GM12878 (cell line): ENCODE results near the gene CADM3. TPM values are rescaled to one million over a fixed set of nuclear protein-coding genes. Genes with fewer than 3 reads are reported as not detected.

Experiments
- ATAC-seq: fragments of 200-7000 bp; cut with Tn5 transposase; 3 replicates; pipeline ENCODE4 v1.9.1; 2020; ENCODE audit warnings: mild to moderate bottlenecking, moderate library complexity
- BruUV-seq: library from RNA; stranded (reverse); fragments of 400-500 nt; replicated peaks from 2 replicates; lab custom pipeline; 2021; lab: Mats Ljungman, UMichigan
- CTCF ChIA-PET: fragments of 300-600 bp; sonication (Branson Sonifier 250); formaldehyde crosslinking; extraction: SDS; loops from one replicate; lab custom pipeline; 2021; ENCODE audit warnings: inconsistent platforms; lab: Yijun Ruan, JAX
- POLR2A ChIA-PET: fragments of 350-600 bp; formaldehyde crosslinking; extraction: SDS; loops from one replicate; lab custom pipeline; 2021; ENCODE audit warnings: inconsistent platforms; lab: Charles Lee
- RAD21 ChIA-PET: fragments of 300-600 bp; sonication (Branson Sonifier 250); formaldehyde crosslinking; loops from one replicate; lab custom pipeline; 2023; ENCODE audit warnings: antibody characterized with exemption; ENCODE audit not compliant: unreplicated experiment; lab: Charles Lee
- SMC1A ChIA-PET: fragments of 300-600 bp; sonication (Branson Sonifier 250); formaldehyde crosslinking; loops from one replicate; lab custom pipeline; 2023; ENCODE audit not compliant: unreplicated experiment, uncharacterized antibody; lab: Charles Lee
- DNase-seq: peaks from one replicate; pipeline ENCODE4 v3.0.0-alpha.2; 2011; ENCODE audit warnings: low read depth, low spot score
- FAIRE-seq: peaks from 3 replicates; lab custom pipeline; 2011; peaks lifted over from hg19 to GRCh38; lab: Jason Lieb, UNC
- H2AFZ ChIP-seq: 2 replicates; pipeline ENCODE4 v1.6.0; 2011; ENCODE audit warnings: low read depth, low read length, control low read depth; ENCODE audit not compliant: control insufficient read depth
- H3K27ac ChIP-seq: 2 replicates; pipeline ENCODE4 v1.5.1; 2011; ENCODE audit warnings: control low read depth; ENCODE audit not compliant: control insufficient read depth, insufficient read depth
- H3K27me3 ChIP-seq, 2 experiments: replicated peaks in 1 of 2; 2 replicates each; pipeline versions ENCODE4 v1.6.0 to v1.6.1; 2011; ENCODE audit warnings: low read length in 1 of 2; ENCODE audit not compliant: control insufficient read depth in 2 of 2, insufficient read depth in 2 of 2
- H3K36me3 ChIP-seq, 2 experiments: 2 replicates each; pipeline ENCODE4 v1.5.1; 2011; ENCODE audit warnings: low read length in 1 of 2; ENCODE audit not compliant: control insufficient read depth in 2 of 2, insufficient read depth in 2 of 2
- H3K4me1 ChIP-seq: 2 replicates; pipeline ENCODE4 v1.6.1; 2011; ENCODE audit warnings: mild to moderate bottlenecking, low read length, moderate library complexity, mixed read lengths; ENCODE audit not compliant: control insufficient read depth, insufficient read depth
- H3K4me2 ChIP-seq: 2 replicates; pipeline ENCODE4 v1.6.0; 2011; ENCODE audit warnings: control low read depth; ENCODE audit not compliant: control insufficient read depth, insufficient read depth
- H3K4me3 ChIP-seq: fragments of 200-600 bp; sonication (generic); 2 replicates; pipeline ENCODE4 v1.5.1; 2016
- H3K79me2 ChIP-seq: 2 replicates; pipeline ENCODE4 v1.6.0; 2011; ENCODE audit warnings: low read length; ENCODE audit not compliant: control insufficient read depth, insufficient read depth
- H3K9ac ChIP-seq: 2 replicates; pipeline ENCODE4 v1.8.0; 2011; ENCODE audit warnings: low read length, control low read depth, mixed read lengths; ENCODE audit not compliant: control insufficient read depth, insufficient read depth
- H3K9me3 ChIP-seq: replicated peaks from 3 replicates; pipeline ENCODE4 v1.5.1; 2011; ENCODE audit warnings: mild to moderate bottlenecking, low read length; ENCODE audit not compliant: control insufficient read depth, insufficient read depth
- H4K20me1 ChIP-seq: 2 replicates; pipeline ENCODE4 v1.6.0; 2011; ENCODE audit not compliant: control insufficient read depth, insufficient read depth
- BHLHE40 ChIP-seq, 2 experiments: fragments of 450-650 bp in 1 of 2; IDR thresholded peaks; 2 replicates each; pipeline ENCODE4 v1.6.1; 2011 to 2017; ENCODE audit warnings: low read depth in 2 of 2, borderline replicate concordance in 1 of 2, improper control_type of control experiment in 1 of 2, low read length in 1 of 2, mild to moderate bottlenecking in 1 of 2
- BMI1 ChIP-seq: fragments of 450-650 bp; IDR thresholded peaks from 2 replicates; pipeline ENCODE4 v1.6.1; 2016; ENCODE audit warnings: mild to moderate bottlenecking, moderate library complexity, borderline replicate concordance
- ESRRA ChIP-seq: IDR thresholded peaks from 2 replicates; pipeline ENCODE4 v1.6.1; 2012; ENCODE audit warnings: mild to moderate bottlenecking, low read length, improper control_type of control experiment
- EZH2 ChIP-seq: IDR thresholded peaks from 2 replicates; pipeline ENCODE4 v1.6.1; 2012; ENCODE audit warnings: low read depth, mild to moderate bottlenecking, control low read depth, inconsistent platforms, low read length, borderline replicate concordance; ENCODE audit not compliant: control insufficient read depth
- FOXM1 ChIP-seq: IDR thresholded peaks from 2 replicates; pipeline ENCODE4 v1.6.1; 2012; ENCODE audit warnings: low read depth, mild to moderate bottlenecking, inconsistent platforms, low read length, moderate library complexity
- KAT2A ChIP-seq: conservative IDR thresholded peaks from 2 replicates; pipeline ENCODE4 v1.6.1; 2011; ENCODE audit warnings: low read depth, low read length; ENCODE audit not compliant: control insufficient read depth
- KLF5 ChIP-seq: fragments of 450-650 bp; IDR thresholded peaks from 2 replicates; pipeline ENCODE4 v1.6.1; 2014; ENCODE audit warnings: mild to moderate bottlenecking; ENCODE audit not compliant: partially characterized antibody
- MTA3 ChIP-seq: IDR thresholded peaks from 2 replicates; pipeline ENCODE4 v1.6.1; 2012; ENCODE audit warnings: low read length, inconsistent platforms, borderline replicate concordance
- NR2C1 ChIP-seq: fragments of 450-650 bp; IDR thresholded peaks from 2 replicates; pipeline ENCODE4 v1.6.1; 2017; ENCODE audit warnings: antibody characterized with exemption, mild to moderate bottlenecking, moderate library complexity
- NR2F1 ChIP-seq: fragments of 450-650 bp; conservative IDR thresholded peaks from 2 replicates; pipeline ENCODE4 v1.6.1; 2017; ENCODE audit warnings: mild to moderate bottlenecking
- SMC3 ChIP-seq: IDR thresholded peaks from 2 replicates; pipeline ENCODE4 v1.6.1; 2011; ENCODE audit warnings: low read length, improper control_type of control experiment, borderline replicate concordance
- WGBS: methylation state at CpG from one replicate; pipeline ENCODE4 v1.1.6; 2016; ENCODE audit warnings: low lambda C conversion rate; ENCODE audit not compliant: insufficient replicate concordance, insufficient coverage; ENCODE audit errors: missing lambda C conversion rate; 5-methylcytosine and 5-hydroxymethylcytosine counted together
- in situ Hi-C: fragments of 300-500 bp; cut with MboI; formaldehyde crosslinking; loops from 9 replicates; pipeline ENCODE4 v1.14.3; 2018; ENCODE audit warnings: mixed read lengths
- intact Hi-C: fragments of 100-400 bp; cut with micrococcal nuclease; formaldehyde crosslinking; loops from one replicate; pipeline ENCODE4 v1.14.2; 2022; ENCODE audit not compliant: unreplicated experiment
- polyA plus RNA-seq, 11 experiments: library from polyadenylated mRNA; depleted of rRNA in 4 of 11; unstranded in 6 of 11; stranded (reverse) in 5 of 11; fragments of >200 nt; fragmentation: Nextera tagmentation in 4 of 11; fragmentation: Illumina TruSeq in 1 of 11; extraction: Ambion mirVana in 4 of 11; extraction: Trizol in 1 of 11; gene quantifications; 1 replicate in 1 of 11; 2 replicates in 10 of 11; pipeline versions ENCODE4 v1.2.1 to v1.2.3, GENCODE V29; 2011 to 2016; ENCODE audit warnings: inconsistent platforms in 2 of 11, missing spikeins in 2 of 11, low read depth in 1 of 11
- total RNA-seq, 4 experiments: library from RNA; depleted of rRNA in 3 of 4; stranded (reverse); fragments of >200 nt in 3 of 4; fragmentation: Illumina TruSeq in 1 of 4; extraction: Trizol in 1 of 4; gene quantifications; 2 replicates each; pipeline versions ENCODE4 v1.2.1 to v1.2.3, GENCODE V29; 2013 to 2021
- TF ChIP-seq, protein P1 (sequence below): IDR thresholded peaks from 2 replicates; pipeline ENCODE4 v1.6.1; 2012; ENCODE audit warnings: low read depth, low read length, improper control_type of control experiment
- TF ChIP-seq, protein P2 (sequence below): IDR thresholded peaks from 2 replicates; pipeline ENCODE4 v1.6.1; 2011; ENCODE audit warnings: low read depth, low read length, improper control_type of control experiment, borderline replicate concordance
- TF ChIP-seq, protein P3 (sequence below): IDR thresholded peaks from 2 replicates; pipeline ENCODE4 v1.6.1; 2012; ENCODE audit warnings: mild to moderate bottlenecking, low read depth, low read length

CADM3 gene
- total and polyA plus RNA-seq, 10 of the 15 experiments (the other 5 are each of a cell fraction or from before 2014, with no cell fraction given): 0.04 to 0.37 TPM; not detected in 8

DNA sequence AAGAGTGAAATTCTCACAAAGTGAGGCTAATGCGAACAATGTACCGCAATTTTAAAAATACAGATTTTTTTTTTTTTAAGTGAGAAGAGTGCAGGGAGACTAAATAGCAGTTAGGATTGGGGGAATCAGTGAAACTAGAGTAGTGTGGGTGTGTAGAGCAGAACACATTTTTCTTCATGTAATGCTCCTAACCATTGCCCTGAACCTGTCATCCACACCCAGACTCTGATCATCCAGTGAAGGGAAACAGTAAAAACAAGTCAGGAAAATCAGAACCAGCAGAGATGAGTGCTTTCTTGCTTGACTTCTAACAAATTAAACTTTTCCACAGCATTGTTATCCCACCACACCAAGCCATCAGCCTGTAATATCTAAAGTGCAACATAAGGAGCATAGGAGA lies 9.1 kb downstream of the CADM3 start:
- Histone ChIP-seq H3K4me1 (no peaks in the 10 kb centered on the region), H3K36me3 (no peaks in the 10 kb centered on the region), H3K9me3 (no peaks in the 10 kb centered on the region), H3K79me2 (no peaks in the 10 kb centered on the region), H3K27me3 (no peaks in the 10 kb centered on the region; a peak in 1 of 4 replicates), H2AFZ (no peak overlapping the region), H3K27ac (no peak overlapping the region), H3K9ac (no peak overlapping the region), H3K4me2 (no peak overlapping the region), H4K20me1 (no peaks in the 10 kb centered on the region), H3K4me3 (no peak overlapping the region)
- 91% methylated on average over 2 of the region's 2 CpGs for WGBS
- intact Hi-C loops (no loop called here), in situ Hi-C loops (no loop called here)
- RAD21 ChIA-PET: no interaction called here
- no peak for FAIRE-seq
- POLR2A ChIA-PET: no interaction called here
- no TSS peak for BruUV-seq
- CTCF ChIA-PET: no interaction called here
- DNase-seq: no peak
- no peak for ATAC-seq
- no peak for TF ChIP-seq SMC3
- TF ChIP-seq, protein P1, sequence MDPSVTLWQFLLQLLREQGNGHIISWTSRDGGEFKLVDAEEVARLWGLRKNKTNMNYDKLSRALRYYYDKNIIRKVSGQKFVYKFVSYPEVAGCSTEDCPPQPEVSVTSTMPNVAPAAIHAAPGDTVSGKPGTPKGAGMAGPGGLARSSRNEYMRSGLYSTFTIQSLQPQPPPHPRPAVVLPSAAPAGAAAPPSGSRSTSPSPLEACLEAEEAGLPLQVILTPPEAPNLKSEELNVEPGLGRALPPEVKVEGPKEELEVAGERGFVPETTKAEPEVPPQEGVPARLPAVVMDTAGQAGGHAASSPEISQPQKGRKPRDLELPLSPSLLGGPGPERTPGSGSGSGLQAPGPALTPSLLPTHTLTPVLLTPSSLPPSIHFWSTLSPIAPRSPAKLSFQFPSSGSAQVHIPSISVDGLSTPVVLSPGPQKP: no peak
- TF ChIP-seq ESRRA: no peak
- no peak for TF ChIP-seq NR2F1
- TF ChIP-seq, protein P2, sequence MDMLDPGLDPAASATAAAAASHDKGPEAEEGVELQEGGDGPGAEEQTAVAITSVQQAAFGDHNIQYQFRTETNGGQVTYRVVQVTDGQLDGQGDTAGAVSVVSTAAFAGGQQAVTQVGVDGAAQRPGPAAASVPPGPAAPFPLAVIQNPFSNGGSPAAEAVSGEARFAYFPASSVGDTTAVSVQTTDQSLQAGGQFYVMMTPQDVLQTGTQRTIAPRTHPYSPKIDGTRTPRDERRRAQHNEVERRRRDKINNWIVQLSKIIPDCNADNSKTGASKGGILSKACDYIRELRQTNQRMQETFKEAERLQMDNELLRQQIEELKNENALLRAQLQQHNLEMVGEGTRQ: no peak
- TF ChIP-seq NR2C1: no peak
- TF ChIP-seq BHLHE40 (IDR thresholded peaks at IDR 0.05; ENCODE audit: borderline replicate concordance in 1 of 2, low read depth in 2 of 2, low read length in 1 of 2): no peak
- TF ChIP-seq EZH2: no peak
- no peak for TF ChIP-seq MTA3
- TF ChIP-seq, protein P3, sequence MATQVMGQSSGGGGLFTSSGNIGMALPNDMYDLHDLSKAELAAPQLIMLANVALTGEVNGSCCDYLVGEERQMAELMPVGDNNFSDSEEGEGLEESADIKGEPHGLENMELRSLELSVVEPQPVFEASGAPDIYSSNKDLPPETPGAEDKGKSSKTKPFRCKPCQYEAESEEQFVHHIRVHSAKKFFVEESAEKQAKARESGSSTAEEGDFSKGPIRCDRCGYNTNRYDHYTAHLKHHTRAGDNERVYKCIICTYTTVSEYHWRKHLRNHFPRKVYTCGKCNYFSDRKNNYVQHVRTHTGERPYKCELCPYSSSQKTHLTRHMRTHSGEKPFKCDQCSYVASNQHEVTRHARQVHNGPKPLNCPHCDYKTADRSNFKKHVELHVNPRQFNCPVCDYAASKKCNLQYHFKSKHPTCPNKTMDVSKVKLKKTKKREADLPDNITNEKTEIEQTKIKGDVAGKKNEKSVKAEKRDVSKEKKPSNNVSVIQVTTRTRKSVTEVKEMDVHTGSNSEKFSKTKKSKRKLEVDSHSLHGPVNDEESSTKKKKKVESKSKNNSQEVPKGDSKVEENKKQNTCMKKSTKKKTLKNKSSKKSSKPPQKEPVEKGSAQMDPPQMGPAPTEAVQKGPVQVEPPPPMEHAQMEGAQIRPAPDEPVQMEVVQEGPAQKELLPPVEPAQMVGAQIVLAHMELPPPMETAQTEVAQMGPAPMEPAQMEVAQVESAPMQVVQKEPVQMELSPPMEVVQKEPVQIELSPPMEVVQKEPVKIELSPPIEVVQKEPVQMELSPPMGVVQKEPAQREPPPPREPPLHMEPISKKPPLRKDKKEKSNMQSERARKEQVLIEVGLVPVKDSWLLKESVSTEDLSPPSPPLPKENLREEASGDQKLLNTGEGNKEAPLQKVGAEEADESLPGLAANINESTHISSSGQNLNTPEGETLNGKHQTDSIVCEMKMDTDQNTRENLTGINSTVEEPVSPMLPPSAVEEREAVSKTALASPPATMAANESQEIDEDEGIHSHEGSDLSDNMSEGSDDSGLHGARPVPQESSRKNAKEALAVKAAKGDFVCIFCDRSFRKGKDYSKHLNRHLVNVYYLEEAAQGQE: no peak
- TF ChIP-seq BMI1: no peak
- no peak for TF ChIP-seq KAT2A
- no peak for TF ChIP-seq KLF5
- TF ChIP-seq FOXM1: no peak
- SMC1A ChIA-PET: no interaction called here
